Muscle layer of duodenum (tissue), 2 donors: ENCODE results near the gene TMEM178B.
"Not testable (repeated sequence)": the region's sequence is repeated elsewhere in the genome, so short reads cannot be mapped to it uniquely, and the experiment has no call there.

ENCODE experiments used
- H3K27ac ChIP-seq: one replicate; pipeline ENCODE4 v1.7.0; 2013; ENCODE audit warnings: mild to moderate bottlenecking, low read length
- H3K27me3 ChIP-seq: one replicate; pipeline ENCODE4 v1.7.0; 2013; ENCODE audit warnings: low read depth, mild to moderate bottlenecking, control low read depth, low read length
- H3K36me3 ChIP-seq, 2 donors: one replicate each; pipeline ENCODE4 v1.7.0; 2013; ENCODE audit warnings: low read length in 2 of 2, control low read depth in 1 of 2, mild to moderate bottlenecking in 1 of 2; ENCODE audit not compliant: insufficient read depth in 2 of 2, control insufficient read depth in 1 of 2
- H3K4me1 ChIP-seq, 2 donors: one replicate each; pipeline ENCODE4 v1.7.0; 2013; ENCODE audit warnings: low read length in 2 of 2, mild to moderate bottlenecking in 2 of 2, control low read depth in 1 of 2, moderate library complexity in 1 of 2; ENCODE audit not compliant: insufficient read depth in 2 of 2, control insufficient read depth in 1 of 2
- H3K4me3 ChIP-seq, 2 donors: one replicate each; pipeline ENCODE4 v1.7.0; 2013; ENCODE audit warnings: low read length in 2 of 2, low read depth in 1 of 2, mild to moderate bottlenecking in 1 of 2
- H3K9me3 ChIP-seq, 2 donors: one replicate each; pipeline ENCODE4 v1.7.0; 2013; ENCODE audit warnings: low read length in 2 of 2, control low read depth in 1 of 2, mild to moderate bottlenecking in 1 of 2; ENCODE audit not compliant: control insufficient read depth in 1 of 2
- donor health status: healthy.

The TMEM178B gene

DNA sequence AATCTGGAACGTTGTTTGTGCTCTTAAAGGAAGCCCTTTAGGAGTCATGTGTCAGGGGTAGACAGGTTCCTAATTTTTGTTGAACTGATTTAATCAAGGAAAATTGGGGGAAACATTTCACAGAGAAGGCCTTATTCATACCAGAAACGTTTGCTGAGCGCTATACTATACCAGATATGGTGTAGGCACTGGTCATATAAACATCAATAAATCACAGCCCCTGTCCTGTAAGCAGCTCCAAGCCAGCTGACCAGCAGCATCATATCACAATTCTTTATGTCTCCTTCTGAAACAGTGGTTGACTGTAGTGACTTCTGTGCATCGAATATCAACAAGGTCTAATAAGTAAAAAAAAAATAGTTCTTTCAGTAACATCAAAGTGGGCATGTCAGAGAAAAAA lies 1.1 kb downstream of the TMEM178B start:
- Histone ChIP-seq H3K36me3 (no peaks in the 10 kb centered on the region), H3K4me1 (peaks cover 0 to 34% of the 10 kb centered on the region in 2 donors), H3K27me3 (peaks cover 28% of the 10 kb centered on the region), H3K4me3 (peak overlapping the region; percentile 35 to 87), H3K9me3 (no peaks in the 10 kb centered on the region), H3K27ac (no peak overlapping the region)

DNA sequence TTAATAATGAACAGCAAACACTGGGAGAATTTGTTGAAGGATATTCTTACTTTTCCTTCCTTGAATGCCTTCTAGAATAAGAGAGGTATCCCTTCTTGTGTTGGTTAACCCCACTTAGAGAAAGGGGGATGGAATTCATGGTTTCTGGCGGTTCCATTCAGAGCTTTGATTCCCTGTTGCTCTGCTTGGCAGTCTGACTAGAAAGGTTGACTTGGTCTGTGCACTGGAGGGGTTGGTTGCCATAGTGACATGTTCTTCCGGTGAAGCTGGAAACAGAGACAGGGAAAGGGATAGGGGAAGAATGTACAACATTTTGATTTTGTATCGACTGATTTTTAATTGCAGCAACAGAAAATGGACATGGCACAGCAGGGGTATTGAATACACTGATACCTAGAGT lies 2.5 kb downstream of the TMEM178B start:
- Histone ChIP-seq H3K36me3 (no peaks in the 10 kb centered on the region), H3K27ac (no peak overlapping the region), H3K9me3 (no peaks in the 10 kb centered on the region), H3K27me3 (peaks cover 21% of the 10 kb centered on the region), H3K4me3 (no peak overlapping the region), H3K4me1 (peaks cover 0 to 30% of the 10 kb centered on the region in 2 donors)

DNA sequence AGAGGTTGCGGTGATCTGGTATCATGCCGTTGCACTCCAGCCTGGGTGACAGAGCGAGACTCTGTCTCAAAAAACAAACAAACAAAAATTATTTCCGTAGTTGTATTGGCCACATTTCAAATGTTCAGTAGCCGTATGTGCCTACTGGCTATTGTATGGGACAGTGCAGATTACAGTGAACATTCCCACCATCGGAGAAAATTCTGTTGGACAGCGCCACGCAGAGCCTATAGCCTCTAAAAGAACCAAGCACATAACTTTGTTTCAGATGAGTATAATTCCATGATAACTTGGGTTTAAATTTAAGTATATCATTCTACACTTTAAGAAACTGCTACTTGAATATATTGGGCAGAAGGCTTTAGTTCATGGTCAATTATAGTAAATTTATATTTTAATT lies 5.4 kb downstream of the TMEM178B start:
- H3K9me3 ChIP-seq, result no peaks in the 10 kb centered on the region
- no peaks in the 10 kb centered on the region for H3K36me3 ChIP-seq
- peaks cover 10% of the 10 kb centered on the region for H3K27me3 ChIP-seq
- H3K27ac ChIP-seq, result no peak overlapping the region
- H3K4me3 ChIP-seq, result no peak overlapping the region
- H3K4me1 ChIP-seq, result peaks cover 0 to 8% of the 10 kb centered on the region in 2 donors

DNA sequence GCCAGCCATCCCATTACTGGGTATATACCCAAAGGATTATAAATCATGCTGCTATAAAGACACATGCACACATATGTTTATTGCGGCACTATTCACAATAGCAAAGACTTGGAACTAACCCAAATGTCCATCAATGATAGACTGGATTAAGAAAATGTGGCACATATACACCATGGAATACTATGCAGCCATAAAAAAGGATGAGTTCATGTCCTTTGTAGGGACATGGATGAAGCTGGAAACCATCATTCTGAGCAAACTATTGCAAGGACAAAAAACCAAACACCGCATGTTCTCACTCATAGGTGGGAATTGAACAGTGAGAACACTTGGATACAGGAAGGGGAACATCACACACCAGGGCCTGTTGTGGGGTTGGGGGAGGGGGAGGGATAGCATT lies 15.6 kb downstream of the TMEM178B start:
- not testable (repeated sequence) for H3K27ac ChIP-seq, H3K9me3 ChIP-seq, H3K36me3 ChIP-seq, H3K4me1 ChIP-seq, H3K27me3 ChIP-seq, H3K4me3 ChIP-seq

DNA sequence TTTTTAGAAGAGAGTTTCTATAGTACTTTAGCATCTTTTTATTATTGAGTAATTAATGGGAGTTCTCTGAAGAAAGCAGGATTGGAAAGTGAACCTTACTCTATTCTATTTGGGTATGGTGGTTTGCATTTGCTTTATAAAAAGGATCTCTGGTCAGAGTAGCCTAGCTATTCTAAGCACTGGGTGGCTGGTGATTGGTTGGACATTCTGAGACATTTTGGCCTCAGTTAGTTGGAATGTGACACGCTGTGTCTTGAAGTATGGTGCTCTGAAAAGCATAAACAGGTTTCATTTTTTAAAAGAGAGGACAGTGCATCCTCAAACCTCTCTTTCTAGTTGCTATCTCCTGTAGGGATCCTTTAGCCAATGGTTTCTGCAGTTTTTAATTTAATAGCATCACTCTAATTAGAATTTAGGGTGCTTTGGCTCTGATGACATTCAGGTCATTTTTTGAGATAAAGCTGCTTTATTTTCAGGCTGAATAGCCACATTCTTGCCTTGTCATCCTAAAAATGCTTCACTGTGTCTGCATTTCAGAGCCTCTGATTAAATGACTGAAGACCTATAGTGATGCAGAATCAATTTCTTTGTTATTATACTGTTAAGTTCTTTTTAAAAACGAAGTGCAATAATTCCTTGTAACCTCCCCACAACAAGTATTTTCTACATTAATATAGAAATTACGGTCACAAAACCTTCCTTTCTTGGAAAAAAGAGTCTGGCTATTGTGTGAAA lies 20.6 kb downstream of the TMEM178B start:
- no peaks in the 10 kb centered on the region for H3K36me3 ChIP-seq
- H3K4me1 ChIP-seq, result no peaks in the 10 kb centered on the region
- no peaks in the 10 kb centered on the region for H3K27me3 ChIP-seq
- no peaks in the 10 kb centered on the region for H3K9me3 ChIP-seq
- H3K4me3 ChIP-seq, result no peak overlapping the region
- H3K27ac ChIP-seq, result no peak overlapping the region

DNA sequence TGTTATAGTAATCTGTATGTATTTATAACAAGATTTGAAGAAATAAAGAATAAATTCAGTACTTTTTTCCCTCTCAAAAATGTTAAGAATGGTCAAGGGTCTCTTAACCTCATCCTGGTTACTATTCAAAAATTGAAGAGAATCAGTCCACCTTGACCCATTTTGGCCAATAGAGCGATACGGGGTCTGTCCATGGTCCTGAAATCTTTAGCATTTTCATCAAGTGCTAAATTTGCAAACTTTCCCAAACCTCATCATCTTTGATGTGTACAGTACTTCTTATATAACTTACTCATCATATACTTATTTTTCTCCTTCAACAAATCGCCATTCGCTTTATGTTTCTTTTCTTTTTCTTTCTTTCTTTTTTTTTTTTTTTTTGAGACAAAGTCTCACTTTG lies 23.6 kb downstream of the TMEM178B start:
- Histone ChIP-seq H3K36me3 (no peaks in the 10 kb centered on the region), H3K9me3 (no peaks in the 10 kb centered on the region), H3K4me1 (no peaks in the 10 kb centered on the region), H3K27ac (no peak overlapping the region), H3K27me3 (no peaks in the 10 kb centered on the region), H3K4me3 (no peak overlapping the region)

DNA sequence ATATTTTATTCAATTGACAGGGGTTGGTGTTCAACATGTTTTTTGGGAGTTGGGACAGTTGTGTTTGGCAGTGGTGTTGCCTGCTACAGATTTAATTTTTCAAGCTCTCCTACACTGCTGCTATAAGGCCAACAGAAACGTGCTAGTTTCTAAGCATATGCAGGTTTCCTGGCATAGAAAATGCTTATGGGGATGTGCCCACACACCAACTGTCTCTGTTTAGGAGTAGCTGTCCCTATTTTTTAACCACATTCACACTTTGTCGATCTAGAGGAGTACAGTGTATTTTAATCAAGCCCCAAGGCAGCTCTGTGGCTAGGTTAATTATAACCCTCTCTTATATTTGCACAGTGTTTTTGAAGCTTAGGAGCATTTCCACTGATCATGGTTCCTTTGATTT lies 28.6 kb downstream of the TMEM178B start:
- Histone ChIP-seq H3K36me3 (no peaks in the 10 kb centered on the region), H3K27ac (no peak overlapping the region), H3K4me1 (no peaks in the 10 kb centered on the region), H3K4me3 (no peak overlapping the region), H3K9me3 (no peaks in the 10 kb centered on the region), H3K27me3 (no peaks in the 10 kb centered on the region)

DNA sequence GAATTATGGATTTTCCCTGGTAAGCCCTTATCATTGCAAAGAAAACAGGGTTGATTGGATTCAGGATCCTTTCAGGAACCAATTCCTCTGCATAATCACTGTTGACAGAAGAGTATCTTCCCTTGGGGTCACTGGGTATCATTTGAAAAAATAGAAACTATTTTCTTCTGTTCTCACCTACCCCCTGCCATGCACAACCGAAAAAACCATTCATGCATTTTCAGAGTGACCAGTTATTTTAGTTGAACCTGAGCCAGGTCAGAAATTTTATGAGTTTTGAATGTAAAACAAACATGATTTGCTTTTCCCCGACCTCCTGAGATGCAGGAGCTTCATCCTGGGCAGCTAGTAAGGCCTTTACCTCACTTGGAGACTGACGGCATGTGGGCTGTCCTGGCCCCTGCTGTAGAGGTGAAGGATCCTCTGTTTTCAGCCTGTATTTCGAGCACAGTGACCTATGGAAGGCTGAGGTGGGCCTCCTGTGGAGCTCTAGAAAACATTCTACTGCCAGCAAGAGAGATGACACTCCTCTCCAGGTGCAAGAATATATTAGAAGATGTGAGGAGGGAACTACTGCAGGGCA lies 30.1 kb downstream of the TMEM178B start:
- no peaks in the 10 kb centered on the region for H3K27me3 ChIP-seq
- no peak overlapping the region for H3K27ac ChIP-seq
- H3K9me3 ChIP-seq, result no peaks in the 10 kb centered on the region
- no peaks in the 10 kb centered on the region for H3K36me3 ChIP-seq
- H3K4me3 ChIP-seq, result no peak overlapping the region
- H3K4me1 ChIP-seq, result no peaks in the 10 kb centered on the region

DNA sequence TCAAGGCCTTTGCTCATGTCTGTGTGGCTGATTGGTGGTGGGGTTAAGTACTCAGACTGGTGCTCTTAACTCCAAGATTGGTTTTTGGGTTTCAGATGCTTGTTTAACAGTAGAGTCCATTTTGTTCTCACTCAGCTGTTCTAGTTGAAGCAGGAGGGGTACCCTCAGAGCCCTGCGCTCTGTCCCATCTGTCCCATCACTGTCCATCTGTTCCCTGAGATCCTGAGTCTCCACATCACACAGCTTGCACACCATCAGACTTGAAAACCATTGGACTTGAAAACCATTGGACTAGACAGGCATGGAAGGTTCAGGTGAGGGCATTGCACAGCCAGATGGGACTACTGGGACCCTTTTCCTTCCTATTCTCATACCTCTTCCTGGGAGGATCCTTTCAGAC lies 39.3 kb downstream of the TMEM178B start:
- H3K27me3 ChIP-seq, result no peaks in the 10 kb centered on the region
- H3K36me3 ChIP-seq, result no peaks in the 10 kb centered on the region
- H3K4me3 ChIP-seq, result no peak overlapping the region
- H3K4me1 ChIP-seq, result no peaks in the 10 kb centered on the region
- H3K27ac ChIP-seq, result no peak overlapping the region
- no peaks in the 10 kb centered on the region for H3K9me3 ChIP-seq

DNA sequence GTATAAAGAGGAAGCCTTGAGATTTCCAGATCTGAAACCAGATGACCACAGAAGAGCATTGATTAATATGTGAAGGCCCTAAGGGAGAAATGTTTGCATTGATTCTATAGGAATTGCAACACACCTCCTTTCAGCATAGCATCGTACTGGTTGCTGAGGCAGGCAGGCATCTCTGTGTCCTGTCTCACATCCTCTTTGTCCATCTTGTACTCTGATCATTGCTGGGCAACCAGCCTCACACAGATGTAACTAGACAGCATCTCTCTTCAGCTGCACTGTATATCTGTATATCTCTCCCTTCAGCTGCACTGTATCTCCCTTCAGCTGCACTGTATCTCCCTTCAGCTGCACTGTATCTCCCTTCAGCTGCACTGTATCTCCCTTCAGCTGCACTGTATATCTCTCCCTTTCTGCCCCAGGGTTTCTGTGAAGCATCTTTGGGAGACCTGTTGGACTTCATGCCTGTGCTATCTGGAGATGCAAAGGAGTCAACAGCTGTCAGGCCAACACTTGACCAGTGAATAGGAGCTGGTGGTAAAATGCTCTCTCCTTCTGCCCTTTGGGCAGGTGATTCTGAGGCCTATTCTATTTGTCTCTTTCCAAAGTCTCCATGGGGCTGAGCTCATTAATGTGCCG lies 40.3 kb downstream of the TMEM178B start:
- Histone ChIP-seq H3K27me3 (no peaks in the 10 kb centered on the region), H3K4me3 (no peak overlapping the region), H3K4me1 (no peaks in the 10 kb centered on the region), H3K27ac (no peak overlapping the region), H3K9me3 (no peaks in the 10 kb centered on the region), H3K36me3 (no peaks in the 10 kb centered on the region)

DNA sequence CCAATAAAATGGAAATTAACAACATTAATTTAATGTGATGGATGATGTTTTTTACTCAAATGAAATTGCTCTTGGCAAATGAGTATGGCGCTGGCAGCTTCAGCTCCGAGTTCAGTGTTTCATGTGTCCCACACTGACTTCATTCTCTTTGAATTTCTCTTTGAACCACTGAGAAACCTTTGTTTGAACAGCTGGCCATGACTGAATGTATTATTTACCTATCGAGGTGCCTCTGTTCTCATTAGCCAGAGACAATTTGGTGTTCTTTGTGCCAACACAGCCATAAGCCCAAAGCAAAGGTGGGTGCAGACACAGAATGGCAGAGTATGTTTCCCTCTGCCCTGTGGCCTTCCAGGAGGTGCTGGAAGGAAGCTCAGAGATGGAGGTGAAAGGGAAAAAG lies 42.1 kb downstream of the TMEM178B start:
- Histone ChIP-seq H3K4me1 (no peaks in the 10 kb centered on the region), H3K36me3 (no peaks in the 10 kb centered on the region), H3K27me3 (no peaks in the 10 kb centered on the region), H3K4me3 (no peak overlapping the region), H3K9me3 (no peaks in the 10 kb centered on the region), H3K27ac (no peak overlapping the region)
